Activated CD4-positive, alpha-beta T cell treated with anti-CD3 and anti-CD28 coated beads, Interleukin-2, Interleukin-4, amounts not matched to agents 100 ng/mL and 50 ng/mL, durations not matched to agents 16 hours and 8 hours (primary cell): Measurements from ENCODE around the gene ANKRD40CL.
"Not testable (repeated sequence)": the region's sequence is repeated elsewhere in the genome, so short reads cannot be mapped to it uniquely, and the experiment has no call there.

Experiments
- DNase-seq: peaks from one replicate; pipeline ENCODE4 v3.0.0-alpha.2; 2020; ENCODE audit warnings: low spot score

ANKRD40CL gene, protein sequence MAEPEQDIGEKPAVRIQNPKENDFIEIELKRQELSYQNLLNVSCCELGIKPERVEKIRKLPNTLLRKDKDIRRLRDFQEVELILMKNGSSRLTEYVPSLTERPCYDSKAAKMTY

DNA sequence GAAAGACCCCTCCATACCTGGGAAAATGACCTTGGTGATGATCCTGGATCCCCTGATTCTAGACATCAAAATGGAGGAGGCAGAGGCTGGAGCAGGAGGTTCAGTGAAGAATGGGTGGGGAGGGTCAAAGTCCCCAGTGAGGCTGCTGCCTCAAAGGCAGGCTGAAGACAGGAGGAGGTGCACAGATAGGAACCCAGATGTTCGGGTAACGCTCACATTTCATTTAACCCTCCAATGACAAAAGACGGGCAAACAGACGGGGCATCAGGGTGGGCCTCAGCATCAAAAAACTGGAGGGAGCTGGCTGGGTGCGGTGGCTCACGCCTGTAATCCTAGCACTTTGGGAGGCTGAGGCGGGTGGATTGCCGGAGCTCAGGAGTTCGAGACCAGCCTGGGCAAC is at the start of gene ANKRD40CL:
Gene ANKRD40CL, minus strand, starts transcription at position 73 of the 400 bp plus-strand sequence. CDS start 605 bp downstream, outside the sequence.
- no peak for DNase-seq

DNA sequence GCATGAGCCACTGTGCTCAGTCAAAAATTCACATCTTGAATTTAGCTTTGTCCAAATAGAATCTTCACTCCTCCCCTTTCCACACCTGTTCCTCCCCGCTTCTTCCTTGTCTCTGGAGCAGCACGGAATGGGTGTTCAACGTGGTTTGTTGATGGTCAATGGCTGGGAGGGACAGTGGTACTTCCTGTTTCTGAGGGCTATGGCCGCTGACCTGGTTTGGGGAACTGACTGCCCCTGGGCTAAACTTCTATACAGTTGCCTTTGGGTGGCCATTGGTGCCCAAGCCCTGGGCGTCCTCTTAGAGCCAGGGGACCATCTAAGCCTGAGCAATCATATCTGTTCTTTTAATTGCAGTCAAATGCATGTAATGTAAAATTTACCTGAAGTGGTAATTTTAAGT is 49.0 kb upstream of the ANKRD40CL start:
- DNase-seq, result no peak

DNA sequence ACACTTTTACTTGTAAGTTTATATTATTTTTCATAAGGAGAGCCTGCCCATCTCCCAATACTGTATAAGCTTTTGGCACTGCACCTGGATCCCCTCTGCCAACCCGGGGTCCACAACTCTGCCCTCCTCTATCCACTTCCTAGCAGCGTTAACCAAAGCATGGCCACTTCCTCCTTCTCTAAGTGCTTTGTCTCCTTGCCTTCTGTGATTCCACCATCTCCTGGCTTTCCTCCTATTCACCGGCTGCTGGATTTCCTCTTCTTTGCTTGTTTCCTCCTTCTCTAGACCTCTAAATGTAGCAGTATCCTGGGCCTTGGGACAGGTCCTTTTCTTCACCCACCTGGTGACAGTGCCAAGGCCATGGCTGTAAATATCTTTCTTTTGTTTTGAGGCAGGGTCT is 48.1 kb upstream of the ANKRD40CL start:
- DNase-seq, result no peak

DNA sequence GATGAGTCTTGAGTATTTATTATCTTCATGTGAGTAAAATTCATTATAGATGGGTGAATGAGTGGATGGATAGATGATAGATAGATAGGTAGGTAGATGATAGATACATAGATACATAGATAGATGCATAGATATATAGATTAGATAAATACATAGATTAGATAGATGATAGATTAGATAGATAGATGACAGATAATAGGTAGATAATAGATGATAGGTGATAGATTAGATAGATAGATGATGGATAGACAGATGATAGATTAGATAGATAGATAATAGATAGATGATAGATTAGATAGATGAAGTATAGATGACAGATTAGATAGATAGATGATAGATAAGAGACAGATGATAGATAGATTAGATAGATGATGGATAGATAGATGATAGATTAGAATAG is 46.3 kb upstream of the ANKRD40CL start:
- no peak for DNase-seq

DNA sequence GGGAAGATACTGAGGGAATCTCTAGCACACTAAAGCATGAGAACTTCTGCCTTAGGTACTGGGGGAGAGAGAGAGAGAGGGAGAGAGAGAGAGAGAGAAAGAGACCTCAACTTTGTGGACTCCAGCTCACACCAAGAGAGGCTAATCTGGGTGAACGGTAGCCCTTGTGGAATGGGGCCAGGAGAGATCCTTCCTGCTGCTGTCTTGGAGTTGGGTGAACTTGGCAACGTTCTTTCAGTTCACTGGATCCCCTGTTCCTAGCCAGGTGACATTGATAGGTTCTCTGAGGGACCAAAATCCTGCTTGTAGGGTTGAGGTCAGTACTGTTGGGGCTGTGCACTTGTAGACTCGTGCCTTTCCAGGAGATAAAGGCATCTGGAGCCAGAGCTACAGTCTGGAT is 41.6 kb upstream of the ANKRD40CL start:
- no peak for DNase-seq

DNA sequence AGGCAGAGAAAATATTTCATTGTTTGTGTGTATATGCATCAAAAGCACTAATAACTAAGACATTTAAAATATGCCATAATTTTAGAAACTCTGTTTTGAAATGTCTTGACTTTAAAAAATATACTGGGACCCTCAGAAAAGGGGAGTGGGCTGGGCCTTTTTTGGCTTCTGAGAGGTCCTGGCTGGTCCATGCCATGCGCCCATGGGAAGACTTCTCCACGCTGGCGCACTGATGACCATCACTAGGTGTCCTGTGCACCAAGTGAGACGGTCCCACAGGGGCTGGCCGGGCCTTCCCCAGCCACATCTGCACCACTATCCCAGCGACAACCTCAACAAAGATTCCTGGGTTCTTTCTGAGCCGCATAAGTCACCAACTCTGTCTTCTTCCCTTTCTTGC is 41.1 kb upstream of the ANKRD40CL start:
- DNase-seq, result no peak

DNA sequence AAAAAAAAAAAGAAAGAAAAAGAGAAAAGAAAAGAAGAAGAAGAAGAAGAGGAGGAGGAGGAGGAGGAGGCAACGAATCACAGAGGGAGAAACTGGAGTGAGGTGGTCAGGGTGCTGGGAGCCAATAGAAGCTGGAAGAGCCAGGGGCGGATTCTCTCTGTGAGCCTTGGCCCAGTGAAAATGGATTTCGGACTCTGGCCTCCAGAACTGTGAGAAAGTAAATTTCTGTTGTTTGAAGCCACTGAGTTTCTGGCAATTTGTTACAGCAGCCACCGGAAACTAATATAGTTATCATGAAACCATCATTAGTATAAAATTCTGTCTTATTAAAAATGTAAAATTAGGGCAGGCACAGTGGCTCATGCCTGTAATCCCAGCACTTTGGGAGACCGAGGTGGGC is 40.4 kb upstream of the ANKRD40CL start:
- no peak for DNase-seq

DNA sequence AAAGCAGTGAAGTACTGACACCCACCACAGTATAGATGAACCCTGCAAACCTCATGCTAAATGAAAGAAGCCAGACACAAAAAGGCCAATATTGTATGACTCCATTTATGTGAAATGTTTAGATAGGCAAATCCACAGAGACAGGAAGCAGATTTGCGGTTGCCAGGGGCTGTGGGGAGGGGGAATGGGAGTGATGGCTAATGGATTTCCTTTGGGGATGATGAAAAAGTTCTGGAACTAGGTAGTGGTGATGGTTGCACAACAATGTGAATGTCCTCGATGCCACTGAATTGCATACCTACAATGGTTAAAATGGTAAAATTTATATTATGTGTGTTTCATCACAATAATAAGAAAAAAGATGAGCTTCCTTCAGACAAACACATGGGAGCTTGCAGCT is 39.7 kb upstream of the ANKRD40CL start:
- DNase-seq, result no peak

DNA sequence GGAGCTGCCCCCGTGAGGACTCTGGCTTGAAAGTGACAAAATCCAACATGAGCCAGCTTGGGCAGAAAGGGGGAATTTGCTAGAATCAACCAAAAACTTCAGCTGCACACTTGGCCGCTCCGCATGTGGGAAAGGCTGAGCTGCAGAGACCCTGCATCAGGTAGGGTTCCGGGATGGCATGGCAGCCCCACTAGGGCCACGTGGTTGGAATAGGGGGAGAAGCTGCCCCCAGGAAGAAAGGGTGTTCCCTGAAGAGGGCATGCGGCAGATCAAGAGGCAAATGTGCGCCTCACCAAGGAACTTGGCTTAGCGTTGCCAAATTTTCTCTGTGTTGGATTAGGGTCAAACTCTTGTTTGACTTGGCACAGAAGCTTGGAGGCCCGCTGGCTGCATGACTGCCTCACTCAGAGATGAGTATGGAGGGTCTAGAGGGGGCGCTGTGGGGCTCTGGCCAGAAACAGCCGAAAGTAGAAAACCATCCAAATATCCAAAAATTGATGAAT is 38.9 kb upstream of the ANKRD40CL start:
- DNase-seq, result no peak

DNA sequence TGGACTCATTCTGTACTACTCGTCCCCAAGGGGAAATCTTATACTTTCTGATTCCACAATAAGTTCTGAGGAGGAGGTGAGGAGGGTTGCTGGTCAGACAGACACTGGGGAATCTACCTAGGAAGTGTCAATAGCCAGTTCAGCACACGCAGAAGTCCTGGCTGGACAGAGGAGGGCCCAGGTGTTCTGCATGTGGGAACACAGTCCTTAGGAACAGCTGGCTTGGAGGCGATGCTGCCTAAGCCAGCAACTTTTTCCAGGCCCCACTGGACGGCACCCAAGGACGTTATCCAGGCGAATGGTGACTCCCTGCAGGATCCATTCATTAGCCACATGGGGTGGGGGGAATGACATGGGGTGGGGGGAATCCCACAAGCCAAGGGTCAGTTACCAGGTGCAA is 38.2 kb upstream of the ANKRD40CL start:
- no peak for DNase-seq

DNA sequence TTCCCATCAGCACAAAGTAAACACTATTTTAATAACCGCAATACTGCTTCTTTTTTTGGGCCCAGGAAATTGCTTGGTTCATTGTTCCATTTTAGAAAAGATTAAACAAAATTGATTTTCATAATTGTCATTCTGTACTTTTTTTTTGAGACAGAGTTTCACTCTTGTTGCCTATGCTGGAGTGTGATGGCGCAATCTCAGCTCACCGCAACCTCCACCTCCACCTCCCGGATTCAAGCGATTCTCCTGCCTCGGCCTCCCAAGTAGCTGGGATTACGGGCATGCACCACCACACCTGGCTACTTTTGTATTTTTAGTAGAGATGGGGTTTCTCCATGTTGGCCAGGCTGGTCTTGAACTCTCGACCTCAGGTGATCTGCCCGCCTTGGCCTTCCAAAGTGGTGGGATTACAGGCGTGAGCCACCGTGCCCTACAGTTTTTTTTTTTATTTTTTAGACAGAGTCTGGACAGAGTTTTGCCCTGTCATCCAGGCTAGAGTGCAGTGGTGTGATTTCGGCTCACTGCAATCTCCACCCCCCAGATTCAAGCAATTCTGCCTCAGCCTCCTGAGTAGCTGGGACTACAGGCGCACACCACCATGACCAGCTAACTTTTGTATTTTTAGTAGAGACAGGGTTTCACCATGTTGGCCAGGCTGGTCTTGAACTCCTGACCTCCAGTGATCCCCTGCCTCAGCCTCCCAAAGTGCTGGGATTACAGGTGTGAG is 37.6 kb upstream of the ANKRD40CL start:
- DNase-seq, result not testable (repeated sequence)

DNA sequence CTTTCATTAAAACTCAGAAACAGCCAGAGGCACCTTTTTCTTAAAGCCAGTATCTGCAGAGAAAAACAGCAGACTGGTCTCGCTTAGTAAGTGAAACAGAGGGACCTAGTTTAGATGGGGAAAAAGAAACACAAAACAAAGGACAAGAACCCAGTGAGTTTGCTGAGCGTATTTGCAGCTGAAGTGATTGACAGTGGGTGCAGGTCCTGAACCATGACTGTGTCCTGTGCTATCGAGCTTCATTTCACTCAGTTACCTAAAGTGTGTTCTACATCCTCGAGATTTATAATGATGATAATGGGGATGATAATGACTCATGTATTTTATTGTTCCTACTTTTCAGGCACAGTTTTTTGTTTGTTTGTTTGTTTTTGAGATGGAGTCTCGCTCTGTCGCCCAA is 36.4 kb upstream of the ANKRD40CL start:
- no peak for DNase-seq

DNA sequence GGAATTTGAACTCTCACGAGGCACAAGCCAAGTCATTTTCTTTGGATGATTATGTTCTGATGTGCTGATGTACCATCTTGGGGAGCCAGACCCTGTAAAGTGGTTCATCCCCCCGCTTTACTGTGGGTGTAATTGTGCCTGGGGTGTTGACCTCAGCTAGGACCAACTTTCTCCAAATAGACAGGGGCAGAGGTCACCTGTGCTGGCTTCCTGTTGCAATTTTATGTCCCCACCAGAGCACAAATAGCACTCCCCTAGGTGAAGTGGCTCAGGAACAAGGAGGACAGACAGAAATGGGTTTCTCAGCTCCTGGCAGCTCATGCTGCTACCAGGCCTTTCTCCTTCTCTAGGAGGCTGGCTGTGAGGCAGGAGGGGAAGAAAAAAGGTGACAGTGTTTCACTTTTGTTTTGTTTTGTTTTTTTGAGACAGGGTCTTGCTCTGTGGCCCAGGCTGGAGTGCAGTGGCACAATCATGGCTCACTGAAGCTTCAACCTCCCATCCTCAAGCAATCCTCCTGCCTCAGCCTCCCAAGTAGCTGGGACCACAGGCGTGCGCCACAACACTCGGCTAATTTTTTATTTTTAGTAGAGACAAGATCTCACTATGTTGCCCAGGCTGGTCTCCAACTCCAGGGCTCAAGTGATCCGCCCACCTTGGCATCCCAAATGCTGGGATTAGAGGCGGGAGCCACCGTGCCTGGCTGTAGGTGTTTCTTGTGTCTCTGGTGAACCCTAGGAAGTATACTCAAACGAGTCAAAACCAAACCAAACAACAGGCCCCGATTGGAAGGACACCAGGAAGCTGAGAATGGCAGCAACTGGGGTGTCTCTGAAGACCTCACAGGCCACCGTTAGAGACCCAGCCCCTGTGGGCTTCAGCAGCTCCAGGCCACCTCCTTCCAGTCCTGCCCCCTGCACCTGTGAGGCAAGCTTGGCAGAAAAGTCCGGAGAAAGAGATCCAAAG is 35.6 kb upstream of the ANKRD40CL start:
- no peak for DNase-seq

DNA sequence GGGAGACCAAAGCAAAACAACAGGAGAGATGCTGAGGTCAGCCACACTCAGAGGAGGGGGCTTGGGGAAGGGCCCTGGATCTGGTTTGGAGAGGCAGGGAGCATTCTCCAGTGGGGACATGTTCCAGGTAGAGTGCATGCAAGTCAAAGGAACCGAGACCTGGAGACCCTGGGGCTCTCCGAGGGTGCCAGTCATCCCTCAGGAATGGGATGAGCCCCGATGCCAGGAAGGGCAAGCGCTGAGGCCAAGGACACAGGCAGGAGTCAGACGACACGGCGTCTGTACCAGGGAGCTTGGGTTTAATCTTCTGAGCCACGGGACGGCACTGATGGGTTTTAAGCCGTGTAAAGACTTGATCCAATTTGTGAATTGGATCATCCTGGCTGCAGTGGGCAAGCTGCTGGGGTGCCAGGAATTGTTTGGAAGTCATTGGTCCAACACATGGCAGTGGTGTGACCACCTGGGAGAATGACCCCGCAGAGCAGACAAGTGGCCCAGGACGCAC is 32.9 kb upstream of the ANKRD40CL start:
- no peak for DNase-seq

DNA sequence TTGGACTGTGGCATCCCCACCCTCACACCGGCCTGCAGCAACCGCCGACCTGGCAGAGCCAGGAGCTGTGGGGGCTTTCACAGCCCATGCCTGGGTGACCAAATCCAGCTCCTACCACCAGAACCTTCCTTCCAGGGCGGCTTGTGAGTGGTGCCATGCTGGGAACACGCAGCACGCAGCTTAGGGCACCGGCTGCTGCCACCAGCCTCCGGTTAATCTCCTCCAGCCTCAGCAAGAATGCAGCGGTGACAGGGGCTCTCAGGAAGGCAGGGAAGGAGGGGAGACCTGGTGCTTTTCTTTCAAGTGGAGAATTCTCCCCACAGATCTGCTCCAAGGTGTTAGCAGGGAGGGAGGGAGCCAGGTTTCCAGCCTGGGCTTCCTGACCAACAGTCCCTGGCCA is 32.3 kb upstream of the ANKRD40CL start:
- no peak for DNase-seq

DNA sequence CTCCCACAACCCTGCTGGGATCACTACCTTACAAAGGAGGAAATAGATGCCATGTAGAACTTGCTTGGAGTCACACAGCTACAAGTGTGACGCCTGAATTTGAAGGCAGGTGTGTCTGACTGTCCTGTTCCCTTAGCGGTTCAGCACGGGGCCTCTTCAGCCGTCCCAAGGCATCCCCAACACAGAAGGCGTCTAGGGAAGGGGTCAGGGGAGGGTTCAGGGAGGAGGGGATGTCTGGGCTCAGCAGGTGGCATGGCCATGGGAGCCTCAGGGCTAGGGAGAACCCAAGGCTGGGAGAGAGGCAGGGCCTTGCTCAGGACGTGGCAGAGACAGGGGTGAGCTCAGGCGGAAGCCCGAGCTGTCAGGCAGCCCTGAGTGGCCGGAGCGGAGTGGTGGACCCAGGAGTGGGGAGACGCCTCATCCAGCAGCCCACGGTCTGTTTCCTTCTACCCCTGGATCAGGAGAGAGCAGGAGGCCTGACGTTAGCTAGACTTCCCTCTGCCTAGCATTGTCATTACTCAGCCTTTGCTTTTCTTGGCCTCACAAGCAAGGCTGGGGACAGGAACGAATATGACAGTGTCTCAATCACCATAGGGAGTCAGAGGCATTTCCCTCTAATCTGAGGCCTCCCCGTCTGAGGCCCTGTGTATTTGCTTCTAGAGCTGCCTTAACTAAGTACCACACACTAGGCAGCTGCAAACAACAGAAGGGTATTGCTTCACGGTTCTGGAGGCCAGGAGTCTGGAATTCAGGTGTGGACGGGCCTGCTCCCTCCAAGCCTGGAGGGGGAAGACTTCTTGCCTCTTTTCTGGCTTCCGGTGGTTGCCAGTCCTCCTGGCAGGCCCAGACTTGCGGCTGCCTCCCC is 31.3 kb upstream of the ANKRD40CL start:
- no peak for DNase-seq

DNA sequence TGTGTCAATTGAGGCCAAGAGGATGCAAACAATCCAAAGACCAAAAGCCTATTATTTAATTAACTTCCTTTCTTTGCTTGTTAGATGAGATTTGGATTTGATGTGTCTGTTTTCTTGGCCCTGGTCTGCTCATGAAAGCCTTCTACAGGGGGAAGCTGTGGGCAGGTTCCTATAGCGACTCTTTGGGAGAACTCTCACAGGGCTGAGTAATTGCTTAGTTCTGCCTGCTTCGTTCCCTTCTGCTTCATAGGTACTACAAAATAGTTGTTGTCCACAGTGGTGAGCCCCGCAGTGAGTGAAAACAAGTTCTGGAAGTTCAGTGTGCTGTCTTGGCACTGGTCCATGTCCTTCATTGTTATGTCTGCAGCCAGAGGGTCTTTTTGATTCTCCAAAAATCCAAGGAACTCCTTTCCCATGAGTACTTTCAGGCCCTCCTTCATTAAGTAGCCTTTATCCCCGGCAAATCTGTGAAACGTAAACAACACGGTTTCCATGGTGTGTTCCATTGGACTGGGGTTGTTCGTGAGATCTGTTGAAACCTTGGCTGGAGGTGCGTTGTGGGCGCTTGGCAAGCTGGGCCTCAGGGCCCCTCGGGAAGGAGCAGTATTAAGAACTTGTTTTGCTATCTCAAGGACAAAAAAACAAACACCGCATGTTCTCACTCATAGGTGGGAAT is 30.0 kb upstream of the ANKRD40CL start:
- DNase-seq, result no peak

DNA sequence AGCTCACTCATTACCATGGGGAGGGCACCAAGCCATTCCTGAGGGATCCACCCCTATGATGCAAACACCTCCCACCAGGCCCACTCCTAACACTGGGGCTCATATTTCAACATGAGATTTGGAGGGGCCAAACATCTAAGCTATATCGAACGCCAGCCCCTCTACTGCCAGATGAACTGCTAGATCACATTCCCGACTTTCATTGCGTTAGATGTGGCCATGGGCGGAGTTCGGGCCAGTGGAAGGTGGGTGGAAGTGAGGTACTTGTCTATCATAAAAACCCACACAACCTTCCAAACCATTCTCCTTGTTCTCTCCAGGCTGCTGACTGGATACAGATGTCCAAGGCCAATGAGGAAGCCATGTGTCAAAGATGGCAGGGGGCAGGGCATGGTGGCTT is 27.0 kb upstream of the ANKRD40CL start:
- DNase-seq, result no peak

DNA sequence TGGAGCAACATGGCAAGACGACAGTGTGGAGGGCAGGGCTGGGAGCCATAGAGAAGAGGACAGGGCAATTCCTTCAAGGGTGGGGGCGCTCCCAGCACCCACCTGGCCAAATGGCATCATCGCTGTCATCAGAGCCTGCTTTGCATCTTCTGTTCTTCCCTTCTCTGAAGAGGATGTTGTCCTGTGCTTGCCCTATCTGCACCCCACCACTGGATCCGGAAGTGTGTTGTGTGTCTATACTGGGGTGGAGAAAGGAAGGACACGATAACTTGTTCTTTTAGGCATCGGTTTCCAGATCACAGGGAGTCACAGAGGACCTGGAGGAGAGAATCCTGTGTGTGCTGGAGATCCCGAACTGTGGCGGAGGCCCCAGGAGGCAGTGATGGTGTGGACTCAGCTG is 25.7 kb upstream of the ANKRD40CL start:
- no peak for DNase-seq

DNA sequence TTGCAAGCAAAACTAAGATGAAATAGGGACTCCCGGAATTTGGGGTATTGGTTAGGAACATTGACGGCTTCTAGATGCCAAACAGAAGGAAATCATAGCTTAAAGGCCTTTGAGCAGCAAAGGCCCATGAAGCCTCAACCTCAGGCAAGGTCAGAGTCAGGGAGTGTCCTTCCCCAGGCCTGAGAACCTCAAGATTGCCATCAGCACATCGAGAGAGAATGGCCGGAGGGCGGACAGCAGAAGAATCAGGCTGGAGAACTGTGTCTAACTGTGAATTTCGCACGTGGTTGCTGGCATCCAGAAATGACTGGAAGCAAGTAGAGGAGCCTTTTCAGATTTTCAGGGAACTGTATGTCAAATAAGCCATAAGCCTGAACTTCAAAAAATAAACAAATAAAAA is 24.8 kb upstream of the ANKRD40CL start:
- DNase-seq, result no peak

DNA sequence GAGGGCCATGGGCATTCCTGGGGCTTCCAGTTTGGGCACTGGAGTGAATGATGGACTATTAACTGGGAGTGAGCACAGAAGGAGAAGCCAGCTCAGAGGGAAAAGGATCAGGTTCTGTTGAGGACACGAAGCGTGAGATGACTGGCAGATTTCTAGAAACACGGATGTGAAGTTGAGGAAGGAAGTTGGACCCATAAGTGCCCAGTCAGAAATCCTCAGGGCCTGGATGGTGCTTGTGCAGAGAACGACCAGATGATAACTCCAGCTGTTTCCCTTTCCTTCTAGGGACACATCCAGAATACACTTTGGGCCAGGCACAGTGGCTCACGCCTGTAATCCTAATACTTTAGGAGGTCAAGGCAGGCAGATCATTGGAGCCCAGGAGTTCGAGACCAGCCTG is 23.3 kb upstream of the ANKRD40CL start:
- DNase-seq, result no peak
